Endometrial microvascular endothelial cells (primary cell): ENCODE results near the gene OAF. TPM values are rescaled to one million over a fixed set of nuclear protein-coding genes. Genes with fewer than 3 reads are reported as not detected.
"Not testable (repeated sequence)": the region's sequence is repeated elsewhere in the genome, so short reads cannot be mapped to it uniquely, and the experiment has no call there.

Experiments used
- in situ Hi-C: cut with HindIII; loops from 2 replicates; pipeline ENCODE4 v1.10.0; 2017; ENCODE audit warnings: low sequenced_read_pairs, low pct_unique_long_range_greater_than_20kb; ENCODE audit errors: inconsistent ontology term
- total RNA-seq: library from RNA; depleted of rRNA; stranded (reverse); fragments of >200 nt; gene quantifications from one replicate; pipeline ENCODE4 v1.2.3, GENCODE V29; 2015; ENCODE audit errors: inconsistent ontology term

OAF gene
- total RNA-seq = 51.8 TPM

- in situ Hi-C loops = no loop called here
Observed at GRCh38 chr11:120210626-120211521, at the start of gene OAF. Gene OAF, plus strand, starts transcription at chr11:120211032. Its CDS starts 248 bp downstream, at chr11:120211280.

GRCh38 chr11:120167659-120168058 lies 43.2 kb upstream of the OAF start:
- in situ Hi-C loops = no loop called here

GRCh38 chr11:120168108-120168959 lies 42.5 kb upstream of the OAF start:
- in situ Hi-C loops = no loop called here

DNA sequence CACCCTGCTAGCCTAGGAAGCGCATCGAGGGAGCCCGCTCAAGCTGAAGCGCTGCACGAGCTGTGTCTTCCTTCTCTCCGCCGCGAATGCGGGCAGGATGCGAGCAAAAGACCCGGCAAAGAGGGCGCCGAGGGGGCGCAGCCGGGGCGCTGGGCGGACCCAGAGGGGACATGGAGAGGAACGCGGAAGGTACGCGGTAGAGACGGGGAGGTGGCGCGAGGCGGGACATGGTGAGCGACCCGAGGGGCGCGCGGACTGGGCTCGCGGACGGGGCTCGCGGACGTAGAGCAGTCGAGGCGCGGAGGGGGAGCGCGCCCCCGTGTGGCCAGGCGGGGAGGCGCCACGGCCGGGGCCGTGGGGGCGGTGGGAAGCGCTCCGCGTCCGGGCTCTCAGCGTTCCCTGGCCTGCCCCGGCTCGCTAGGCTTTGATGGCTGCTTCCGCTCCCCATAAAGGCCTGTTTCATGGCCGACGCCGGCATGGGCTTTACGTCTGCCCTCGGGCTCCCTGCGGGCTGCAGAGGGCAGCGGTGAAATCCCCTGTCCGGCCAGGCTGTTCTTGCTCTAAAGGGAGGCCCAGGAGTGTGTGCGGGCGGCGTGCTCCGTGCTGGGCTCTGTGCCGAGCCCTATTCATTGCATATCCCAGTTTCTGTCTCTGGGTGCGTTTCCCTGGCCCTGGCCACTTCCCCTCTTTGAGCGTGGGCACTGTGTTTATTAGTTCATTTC lies 41.7 kb upstream of the OAF start:
- in situ Hi-C loops = no loop called here

- in situ Hi-C loops = no loop called here
Observed at GRCh38 chr11:120169981-120170698, 40.7 kb upstream of the OAF start.

- in situ Hi-C loops = no loop called here
Observed at GRCh38 chr11:120170741-120171261, 40.0 kb upstream of the OAF start.

GRCh38 chr11:120172054-120172911 lies 38.5 kb upstream of the OAF start:
- in situ Hi-C loops = no loop called here

DNA sequence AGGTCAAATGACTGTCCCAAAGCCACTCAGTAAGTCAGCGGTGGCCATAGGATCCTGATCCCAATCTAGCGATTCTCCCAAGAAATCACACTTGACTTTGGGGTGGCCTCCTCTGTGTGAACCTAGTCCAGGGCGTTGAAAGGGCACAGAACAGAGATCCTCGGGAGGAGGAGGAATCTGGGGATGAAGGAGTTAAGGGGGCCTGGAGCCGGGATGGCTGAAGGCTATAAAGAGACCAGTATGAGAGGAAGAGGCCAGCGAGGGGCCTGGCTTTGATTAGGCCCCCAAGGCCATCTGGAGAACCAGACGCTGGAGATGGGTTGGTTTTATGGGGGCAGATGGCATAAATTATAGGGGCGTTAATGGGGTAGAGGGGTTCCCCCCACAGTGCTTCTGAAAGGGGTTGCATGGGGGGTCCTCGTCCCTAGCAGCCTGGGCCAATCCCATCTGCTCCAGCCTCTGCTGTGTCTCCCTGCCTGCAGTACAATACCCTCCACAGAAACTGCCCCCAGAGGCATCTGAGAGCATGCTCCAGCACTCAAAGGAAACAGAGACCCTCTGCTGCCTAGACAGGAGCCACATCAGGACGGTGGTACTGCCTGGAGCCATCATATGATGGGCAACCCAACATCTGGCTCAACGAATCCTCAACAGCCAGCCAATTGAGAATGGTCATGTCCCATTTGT lies 37.7 kb upstream of the OAF start:
- in situ Hi-C loops = no loop called here

DNA sequence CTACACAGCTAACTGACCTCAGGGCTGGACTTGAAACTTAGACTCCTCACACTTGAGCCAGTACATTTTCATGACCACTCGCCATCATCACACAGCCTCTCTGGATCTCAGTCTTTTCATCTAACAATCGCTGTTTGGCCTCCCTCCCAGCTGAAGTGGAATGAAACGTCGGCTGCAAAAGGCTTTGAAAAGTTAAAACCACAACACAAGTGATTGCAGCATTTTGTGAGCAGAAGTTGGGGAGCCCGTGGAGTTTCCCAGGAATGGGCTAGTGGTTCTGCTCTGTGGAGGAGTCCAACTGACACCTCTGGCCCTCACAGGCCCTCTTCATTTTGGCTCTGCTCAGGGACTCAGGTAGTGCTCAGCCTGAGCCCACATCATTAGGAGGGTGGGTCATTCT lies 37.0 kb upstream of the OAF start:
- in situ Hi-C loops = no loop called here

- in situ Hi-C loops = no loop called here
Observed at GRCh38 chr11:120174866-120175265, 36.0 kb upstream of the OAF start.

DNA sequence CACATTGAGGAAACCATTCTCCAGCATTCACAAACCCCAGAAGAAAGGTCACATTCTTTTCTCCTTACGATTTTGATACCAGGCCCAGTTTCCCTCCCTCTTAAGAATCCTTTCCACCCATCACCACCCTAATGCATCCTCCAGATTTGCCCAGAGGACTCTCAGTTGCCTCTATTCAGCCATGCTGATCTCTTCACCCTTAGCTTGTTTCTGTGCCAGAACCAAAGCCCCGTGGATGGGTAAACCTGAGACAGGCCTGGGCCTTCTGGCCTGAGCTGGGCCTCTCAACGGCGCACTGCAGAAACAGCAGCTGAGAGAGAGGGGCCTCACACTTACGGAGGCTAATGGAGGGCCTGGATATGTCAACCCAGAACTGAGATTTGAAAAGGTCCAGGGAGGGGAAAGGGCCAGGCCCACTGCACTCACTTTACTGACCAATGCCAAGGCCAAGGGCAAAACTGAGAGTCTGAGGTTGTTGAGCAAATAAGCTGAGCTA lies 32.2 kb upstream of the OAF start:
- in situ Hi-C loops = no loop called here

- in situ Hi-C loops = no loop called here
Observed at GRCh38 chr11:120179057-120179672, 31.7 kb upstream of the OAF start.

- in situ Hi-C loops = not testable (repeated sequence)
Observed at GRCh38 chr11:120180063-120180462, 30.8 kb upstream of the OAF start.

GRCh38 chr11:120180551-120181232 lies 30.1 kb upstream of the OAF start:
- in situ Hi-C loops = no loop called here

DNA sequence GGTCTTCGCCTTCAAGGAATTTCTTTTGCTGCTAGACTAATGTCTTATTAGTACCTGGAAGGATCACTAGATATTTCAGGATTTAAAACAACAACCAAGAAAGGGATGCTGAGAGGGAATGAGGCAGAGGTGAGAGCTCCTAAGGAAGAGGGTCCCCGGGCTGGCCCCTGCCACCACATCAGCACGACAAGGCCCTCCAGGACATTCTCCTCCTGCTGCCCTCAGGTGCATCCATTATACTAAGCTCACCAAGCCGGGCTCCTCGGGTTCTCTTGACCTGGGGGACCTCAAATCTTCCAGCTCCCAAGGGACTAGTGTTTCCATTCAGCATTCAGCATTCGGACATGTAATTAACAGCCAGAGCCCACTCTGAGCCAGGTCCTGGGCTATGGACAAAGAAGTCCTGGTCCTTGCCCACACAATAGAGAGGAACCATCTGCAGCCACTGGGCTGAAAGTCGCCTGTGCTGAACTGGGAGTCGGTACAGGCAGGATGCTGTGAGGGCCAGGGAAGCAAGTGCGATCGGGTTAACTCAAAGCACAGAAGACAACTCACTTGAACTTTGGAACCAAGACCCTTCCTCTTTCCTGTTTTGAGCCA lies 29.4 kb upstream of the OAF start:
- in situ Hi-C loops = no loop called here

DNA sequence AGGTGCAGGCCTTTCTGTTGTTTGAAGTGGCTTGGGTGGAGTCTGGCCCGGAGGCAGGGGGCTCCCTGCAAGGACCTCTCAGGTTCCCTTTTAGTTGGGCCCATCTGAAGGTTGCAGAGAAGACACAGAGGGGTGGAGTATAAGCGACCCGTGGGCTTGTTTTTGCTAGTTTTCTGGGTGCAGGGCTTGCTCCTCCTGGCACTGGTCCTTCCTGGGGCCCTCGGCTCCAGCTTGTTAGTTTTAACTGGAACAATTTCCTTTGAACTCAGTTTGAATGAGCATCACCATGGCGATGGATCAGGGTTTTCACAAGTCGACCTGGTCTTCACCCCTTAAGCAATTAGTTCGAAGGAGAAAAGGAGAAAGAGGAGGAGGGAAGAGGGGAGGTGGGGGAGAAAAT lies 28.5 kb upstream of the OAF start:
- in situ Hi-C loops = no loop called here
